Upper lobe of left lung (tissue), 4 donors: ENCODE results near the gene SLC17A3.

Experiments used
- EP300 ChIP-seq, 4 donors: sonication (generic); formaldehyde crosslinking; IDR thresholded peaks; one replicate each; pipeline ENCODE4 v1.5.1; 2017; ENCODE audit warnings: antibody characterized with exemption in 4 of 4, control low read depth in 2 of 4
- POLR2A ChIP-seq, 4 donors: fragments of 450-650 bp; IDR thresholded peaks; one replicate each; pipeline ENCODE4 v1.5.1; 2016 to 2017; ENCODE audit warnings: antibody characterized with exemption in 4 of 4, mild to moderate bottlenecking in 2 of 4
- POLR2AphosphoS5 ChIP-seq, 2 donors: sonication (generic); formaldehyde crosslinking; IDR thresholded peaks; one replicate each; pipeline ENCODE4 v1.5.1; 2017; ENCODE audit warnings: antibody characterized with exemption in 2 of 2
- TF ChIP-seq, protein P1 (sequence below), 6 experiments: fragments of 450-650 bp in 4 of 6; fragments of 200-600 bp in 2 of 6; sonication (generic) in 2 of 6; IDR thresholded peaks; one replicate each; pipeline ENCODE4 v1.5.1; 2016 to 2019; ENCODE audit warnings: antibody characterized with exemption in 6 of 6

DNA sequence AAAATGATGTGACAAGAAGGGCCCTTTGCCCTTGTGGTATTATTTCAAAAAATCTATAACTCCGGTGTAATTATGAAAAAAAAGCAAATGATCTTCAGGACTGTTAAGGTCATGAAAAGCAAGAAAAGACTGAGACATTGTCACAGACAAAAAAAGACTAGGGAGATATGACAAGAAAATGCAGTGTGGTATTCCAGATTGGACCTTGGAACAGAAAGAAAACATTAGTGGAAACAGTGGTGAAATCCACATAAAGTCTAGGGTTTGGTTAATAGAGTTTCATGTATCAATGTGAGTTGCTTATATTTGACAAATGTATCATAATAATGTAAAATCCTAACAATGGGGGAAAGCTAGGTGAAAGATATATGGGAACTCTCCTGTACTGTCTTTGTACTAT is 26.8 kb upstream of the SLC17A3 start:
- TF ChIP-seq, protein P1, sequence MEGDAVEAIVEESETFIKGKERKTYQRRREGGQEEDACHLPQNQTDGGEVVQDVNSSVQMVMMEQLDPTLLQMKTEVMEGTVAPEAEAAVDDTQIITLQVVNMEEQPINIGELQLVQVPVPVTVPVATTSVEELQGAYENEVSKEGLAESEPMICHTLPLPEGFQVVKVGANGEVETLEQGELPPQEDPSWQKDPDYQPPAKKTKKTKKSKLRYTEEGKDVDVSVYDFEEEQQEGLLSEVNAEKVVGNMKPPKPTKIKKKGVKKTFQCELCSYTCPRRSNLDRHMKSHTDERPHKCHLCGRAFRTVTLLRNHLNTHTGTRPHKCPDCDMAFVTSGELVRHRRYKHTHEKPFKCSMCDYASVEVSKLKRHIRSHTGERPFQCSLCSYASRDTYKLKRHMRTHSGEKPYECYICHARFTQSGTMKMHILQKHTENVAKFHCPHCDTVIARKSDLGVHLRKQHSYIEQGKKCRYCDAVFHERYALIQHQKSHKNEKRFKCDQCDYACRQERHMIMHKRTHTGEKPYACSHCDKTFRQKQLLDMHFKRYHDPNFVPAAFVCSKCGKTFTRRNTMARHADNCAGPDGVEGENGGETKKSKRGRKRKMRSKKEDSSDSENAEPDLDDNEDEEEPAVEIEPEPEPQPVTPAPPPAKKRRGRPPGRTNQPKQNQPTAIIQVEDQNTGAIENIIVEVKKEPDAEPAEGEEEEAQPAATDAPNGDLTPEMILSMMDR (IDR thresholded peaks at IDR 0.05), result no peak
- TF ChIP-seq POLR2A (IDR thresholded peaks at IDR 0.05) (no peak), EP300 (IDR thresholded peaks at IDR 0.05) (no peak), POLR2AphosphoS5 (IDR thresholded peaks at IDR 0.05) (no peak)
